Psoas muscle (tissue), 8 donors: ENCODE data around the gene STK10. TPM values are rescaled to one million over a fixed set of nuclear protein-coding genes. Genes with fewer than 3 reads are reported as not detected.
"Not testable (repeated sequence)": the region's sequence is repeated elsewhere in the genome, so short reads cannot be mapped to it uniquely, and the experiment has no call there.

Experiments
- ATAC-seq, 4 donors: fragments of 200-7000 bp; cut with Tn5 transposase; one replicate each; pipeline ENCODE4 v1.9.1; 2020; ENCODE audit warnings: moderate library complexity in 3 of 4, mild to moderate bottlenecking in 2 of 4
- DNase-seq, 2 donors: peaks; one replicate each; pipeline ENCODE4 v3.0.0-alpha.2; 2020
- H3K27ac ChIP-seq: fragments of 200-600 bp; one replicate; pipeline ENCODE4 v1.8.0; 2022
- H3K27me3 ChIP-seq, 3 donors: fragments of 200-600 bp in 1 of 3; one replicate each; pipeline versions ENCODE4 v1.6.1 to v1.8.0; 2013 to 2022; ENCODE audit warnings: low read length in 2 of 3, mild to moderate bottlenecking in 2 of 3, moderate library complexity in 1 of 3; ENCODE audit not compliant: insufficient read depth in 3 of 3
- H3K36me3 ChIP-seq, 2 donors: fragments of 200-600 bp in 1 of 2; one replicate each; pipeline versions ENCODE4 v1.6.1 to v1.8.0; 2013 to 2022; ENCODE audit warnings: low read depth in 1 of 2, mild to moderate bottlenecking in 1 of 2, moderate library complexity in 1 of 2; ENCODE audit not compliant: insufficient read depth in 1 of 2
- H3K4me1 ChIP-seq: fragments of 200-600 bp; one replicate; pipeline ENCODE4 v1.8.0; 2022
- H3K4me3 ChIP-seq: fragments of 200-600 bp; one replicate; pipeline ENCODE4 v1.8.0; 2022; ENCODE audit warnings: mild to moderate bottlenecking
- H3K9me3 ChIP-seq: fragments of 200-600 bp; one replicate; pipeline ENCODE4 v1.8.0; 2022
- WGBS, 3 donors: extraction: QIAGEN DNeasy Blood & Tissue Kit; methylation state at CpG; one replicate each; pipeline versions ENCODE4 v1.1.6 to v1.1.7; 2013; 5-methylcytosine and 5-hydroxymethylcytosine counted together
- intact Hi-C, 2 donors: fragments of 100-400 bp; cut with DNase I; formaldehyde crosslinking; loops; one replicate each; pipeline versions ENCODE4 v1.11.0 to v1.14.2; 2022
- polyA plus RNA-seq, 3 donors: library from polyadenylated mRNA; stranded (reverse); fragments of 200-250 nt; gene quantifications; one replicate each; pipeline ENCODE4 v1.2.3, GENCODE V29; 2013
- total RNA-seq, 4 donors: library from RNA; stranded (reverse); fragmentation: NEBNext Ultra II Directional in 2 of 4; extraction: Animal tissue kit (Norgen Biotek cat#: 25700) in 2 of 4; gene quantifications; one replicate each; pipeline versions ENCODE4 v1.2.1 to v1.2.4, GENCODE V29; 2021 to 2023
- TF ChIP-seq, protein P1 (sequence below): fragments of 200-600 bp; IDR thresholded peaks from one replicate; pipeline ENCODE4 v1.8.0; 2022; ENCODE audit warnings: antibody characterized with exemption
- donor health status: healthy with polysubstance abuse.
- donor health status: DM: no; HTN: no; CAD: no; lungs with moderate emphysema.
- donor health status: Bipolar disorder and iron deficiency.
- donor health status: healthy.
- donor health status: DM: yes; HTN: yes; CAD: no.
- donor health status: DM: no; HTN: no; CAD: no.
- donor health status: DM: no; HTN: no; CAD: no.
- donor health status: DM: yes; HTN: yes; CAD: no.

STK10 gene
- total and polyA plus RNA-seq, 7 donors: 1.9 to 8.6 (median 6.2) TPM

- Histone ChIP-seq H3K9me3 (peaks cover 10% of the 10 kb centered on the region), H3K27me3 (no peaks in the 10 kb centered on the region), H3K27ac (no peak overlapping the region), H3K36me3 (peaks cover 0 to 12% of the 10 kb centered on the region in 2 donors), H3K4me3 (no peak overlapping the region), H3K4me1 (no peaks in the 10 kb centered on the region)
- DNase-seq (no peak), ATAC-seq (no peak)
- TF ChIP-seq, protein P1, sequence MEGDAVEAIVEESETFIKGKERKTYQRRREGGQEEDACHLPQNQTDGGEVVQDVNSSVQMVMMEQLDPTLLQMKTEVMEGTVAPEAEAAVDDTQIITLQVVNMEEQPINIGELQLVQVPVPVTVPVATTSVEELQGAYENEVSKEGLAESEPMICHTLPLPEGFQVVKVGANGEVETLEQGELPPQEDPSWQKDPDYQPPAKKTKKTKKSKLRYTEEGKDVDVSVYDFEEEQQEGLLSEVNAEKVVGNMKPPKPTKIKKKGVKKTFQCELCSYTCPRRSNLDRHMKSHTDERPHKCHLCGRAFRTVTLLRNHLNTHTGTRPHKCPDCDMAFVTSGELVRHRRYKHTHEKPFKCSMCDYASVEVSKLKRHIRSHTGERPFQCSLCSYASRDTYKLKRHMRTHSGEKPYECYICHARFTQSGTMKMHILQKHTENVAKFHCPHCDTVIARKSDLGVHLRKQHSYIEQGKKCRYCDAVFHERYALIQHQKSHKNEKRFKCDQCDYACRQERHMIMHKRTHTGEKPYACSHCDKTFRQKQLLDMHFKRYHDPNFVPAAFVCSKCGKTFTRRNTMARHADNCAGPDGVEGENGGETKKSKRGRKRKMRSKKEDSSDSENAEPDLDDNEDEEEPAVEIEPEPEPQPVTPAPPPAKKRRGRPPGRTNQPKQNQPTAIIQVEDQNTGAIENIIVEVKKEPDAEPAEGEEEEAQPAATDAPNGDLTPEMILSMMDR: no peak
- intact Hi-C loops: no loop called here
- 76 to 99% (median 98%) methylated on average over 3 of the region's 3 CpGs for WGBS, 3 donors
These were observed 28.3 kb upstream of the STK10 start for GRCh38 chr5:172216345-172216744.

DNA sequence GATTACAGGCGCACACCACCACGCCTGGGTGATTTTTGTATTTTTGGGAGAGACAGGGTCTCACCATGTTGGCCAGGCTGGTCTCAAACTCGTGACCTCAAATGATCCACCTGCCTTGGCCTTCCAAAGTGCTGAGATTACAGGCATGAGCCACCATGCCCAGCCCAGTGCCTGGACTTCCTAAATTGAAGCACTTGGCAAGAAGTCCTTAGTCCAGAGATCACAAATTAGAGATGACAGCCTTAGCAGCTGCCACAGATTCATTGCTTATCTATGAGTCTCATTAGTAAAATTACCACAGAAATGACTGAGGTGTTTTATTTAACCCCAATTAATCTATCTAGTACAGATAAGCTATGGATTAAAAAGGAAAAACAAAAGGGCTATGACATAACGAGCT lies 25.1 kb upstream of the STK10 start:
- ATAC-seq: no peak
- Histone ChIP-seq H3K36me3 (peaks cover 0 to 26% of the 10 kb centered on the region in 2 donors), H3K4me1 (no peaks in the 10 kb centered on the region), H3K27ac (no peak overlapping the region), H3K9me3 (no peaks in the 10 kb centered on the region), H3K27me3 (no peaks in the 10 kb centered on the region), H3K4me3 (no peak overlapping the region)
- WGBS, 3 donors: 86 to 96% (median 93%) methylated on average over 4 of the region's 4 CpGs
- DNase-seq: no peak
- intact Hi-C loops: no loop called here
- TF ChIP-seq, protein P1: no peak

DNA sequence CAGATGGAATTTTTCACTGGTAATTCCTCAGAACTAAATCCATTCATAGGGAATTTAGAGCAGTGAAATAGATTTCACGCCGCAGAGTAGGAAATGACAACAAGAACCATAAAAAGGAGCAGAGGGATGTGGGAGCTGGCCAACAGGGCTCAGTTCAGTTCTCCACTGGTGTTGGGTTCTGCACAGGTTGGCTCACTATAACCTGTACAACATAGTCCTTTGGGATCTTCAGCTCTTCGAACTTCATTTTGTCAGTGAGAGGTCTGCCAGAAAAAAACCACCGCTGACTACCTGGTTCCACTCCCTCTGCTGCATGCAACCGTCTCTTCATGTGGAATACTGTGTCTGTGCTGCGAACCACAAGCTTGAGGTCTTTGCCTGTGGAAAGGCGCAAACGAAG lies 23.7 kb upstream of the STK10 start:
- TF ChIP-seq, protein P1: no peak

GRCh38 chr5:172209714-172210113 lies 21.7 kb upstream of the STK10 start:
- no peaks in the 10 kb centered on the region for H3K4me1 ChIP-seq
- H3K27me3 ChIP-seq: no peaks in the 10 kb centered on the region
- no peak for ATAC-seq
- TF ChIP-seq, protein P1: no peak
- WGBS, 3 donors: 96% methylated on average over 2 of the region's 2 CpGs
- peaks cover 0 to 26% of the 10 kb centered on the region in 2 donors for H3K36me3 ChIP-seq
- intact Hi-C loops: no loop called here
- DNase-seq: no peak
- H3K27ac ChIP-seq: no peak overlapping the region
- no peaks in the 10 kb centered on the region for H3K9me3 ChIP-seq
- H3K4me3 ChIP-seq: no peak overlapping the region

More for the DNA sequence above, 23.7 kb upstream of the STK10 start:
- ATAC-seq (no peak), DNase-seq (no peak)
- Histone ChIP-seq H3K4me1 (no peaks in the 10 kb centered on the region), H3K9me3 (no peaks in the 10 kb centered on the region), H3K4me3 (no peak overlapping the region), H3K27ac (no peak overlapping the region), H3K27me3 (no peaks in the 10 kb centered on the region), H3K36me3 (peaks cover 0 to 26% of the 10 kb centered on the region in 2 donors)
- intact Hi-C loops: no loop called here
- WGBS, 3 donors: 66 to 81% (median 68%) methylated on average over 8 of the region's 8 CpGs

DNA sequence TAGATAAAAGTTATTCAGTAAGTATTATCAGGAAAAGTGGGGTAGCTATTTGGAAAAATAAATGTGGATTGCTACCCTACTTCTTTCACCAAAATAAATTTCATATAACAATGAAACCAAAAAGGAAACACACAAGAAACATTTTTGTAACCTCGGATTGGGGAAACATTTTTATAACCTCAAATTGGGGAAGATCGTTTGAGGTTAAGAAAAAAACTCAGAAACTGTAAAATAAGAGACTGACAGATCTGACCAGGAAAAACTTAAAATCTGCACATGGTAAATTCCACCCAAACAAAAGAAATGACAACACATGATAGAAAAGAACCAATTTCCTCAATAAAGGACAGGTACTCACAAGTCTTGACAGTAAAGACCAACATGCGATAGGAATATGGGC lies 19.5 kb upstream of the STK10 start:
- H3K4me1 ChIP-seq: no peaks in the 10 kb centered on the region
- 61 to 92% (median 72%) methylated on average over 3 of the region's 3 CpGs for WGBS, 3 donors
- DNase-seq: no peak
- H3K27me3 ChIP-seq: no peaks in the 10 kb centered on the region
- ATAC-seq: no peak
- no peak overlapping the region for H3K4me3 ChIP-seq
- no peak overlapping the region for H3K27ac ChIP-seq
- intact Hi-C loops: no loop called here
- peaks cover 0 to 26% of the 10 kb centered on the region in 2 donors for H3K36me3 ChIP-seq
- H3K9me3 ChIP-seq: no peaks in the 10 kb centered on the region
- TF ChIP-seq, protein P1: no peak

- WGBS, 3 donors: 93 to 95% (median 94%) methylated on average over 11 of the region's 11 CpGs
- H3K27ac ChIP-seq, H3K4me3 ChIP-seq, intact Hi-C loops, H3K9me3 ChIP-seq, H3K27me3 ChIP-seq, ATAC-seq, DNase-seq, H3K4me1 ChIP-seq: not testable (repeated sequence)
- peaks cover 0 to 10% of the 10 kb centered on the region in 2 donors for H3K36me3 ChIP-seq
These were observed 18.0 kb upstream of the STK10 start for GRCh38 chr5:172205984-172206383.
